Fibroblast of lung (primary cell): Measurements from ENCODE around the gene RHEBL1. TPM values are rescaled to one million over a fixed set of nuclear protein-coding genes. Genes with fewer than 3 reads are reported as not detected.

Experiments
- DNase-seq, 2 donors: peaks; one replicate each; pipeline versions ENCODE4 v3.0.0 to v3.0.0-alpha.2; 2010; ENCODE audit warnings: low read depth in 2 of 2
- H2AFZ ChIP-seq: 2 replicates; pipeline ENCODE4 v1.5.1; 2012; ENCODE audit warnings: low read length, control low read depth, inconsistent platforms
- H3K27ac ChIP-seq: 2 replicates; pipeline ENCODE4 v1.5.1; 2011; ENCODE audit warnings: low read length, control low read depth; ENCODE audit not compliant: insufficient read depth
- H3K27me3 ChIP-seq: 2 replicates; pipeline ENCODE4 v1.5.1; 2011; ENCODE audit warnings: mild to moderate bottlenecking, low read length; ENCODE audit not compliant: control insufficient read depth, insufficient read depth
- H3K36me3 ChIP-seq: 2 replicates; pipeline ENCODE4 v1.5.1; 2011; ENCODE audit warnings: low read length; ENCODE audit not compliant: control insufficient read depth, insufficient read depth
- H3K4me1 ChIP-seq: 2 replicates; pipeline ENCODE4 v1.5.1; 2011; ENCODE audit warnings: low read length; ENCODE audit not compliant: control insufficient read depth, insufficient read depth; ENCODE audit errors: extremely low read depth
- H3K4me2 ChIP-seq: 2 replicates; pipeline ENCODE4 v1.5.1; 2011; ENCODE audit warnings: low read length, control low read depth; ENCODE audit not compliant: insufficient read depth; ENCODE audit errors: extremely low read depth
- H3K4me3 ChIP-seq, 4 experiments: fragments of 200-600 bp in 1 of 4; sonication (generic) in 1 of 4; replicated peaks in 1 of 4; 2 replicates each; pipeline ENCODE4 v1.5.1; 2011 to 2016; ENCODE audit warnings: low read length in 4 of 4, low read depth in 3 of 4, mild to moderate bottlenecking in 3 of 4, control low read depth in 2 of 4, inconsistent platforms in 1 of 4, mixed read lengths in 1 of 4; ENCODE audit not compliant: insufficient read depth in 1 of 4; ENCODE audit errors: control extremely low read depth in 1 of 4
- H3K79me2 ChIP-seq: 2 replicates; pipeline ENCODE4 v1.5.1; 2012; ENCODE audit warnings: mild to moderate bottlenecking, low read length, inconsistent platforms; ENCODE audit not compliant: control insufficient read depth, insufficient read depth
- H3K9ac ChIP-seq: 2 replicates; pipeline ENCODE4 v1.5.1; 2011; ENCODE audit warnings: mild to moderate bottlenecking, low read length, control low read depth; ENCODE audit not compliant: insufficient read depth
- H3K9me3 ChIP-seq: 2 replicates; pipeline ENCODE4 v1.5.1; 2012; ENCODE audit warnings: low read depth, low read length; ENCODE audit not compliant: control insufficient read depth, insufficient read depth
- H4K20me1 ChIP-seq: 2 replicates; pipeline ENCODE4 v1.5.1; 2011; ENCODE audit warnings: low read length; ENCODE audit not compliant: control insufficient read depth, insufficient read depth; ENCODE audit errors: extremely low read depth
- CTCF ChIP-seq, 2 donors: IDR thresholded peaks in 1 of 2; conservative IDR thresholded peaks in 1 of 2; 1 replicate in 1 of 2; 2 replicates in 1 of 2; pipeline ENCODE4 v1.5.1; 2011 to 2012; ENCODE audit warnings: low read length in 2 of 2, control low read depth in 1 of 2, inconsistent platforms in 1 of 2, low read depth in 1 of 2, mild to moderate bottlenecking in 1 of 2
- EZH2 ChIP-seq: IDR thresholded peaks from 2 replicates; pipeline ENCODE4 v1.5.1; 2012; ENCODE audit warnings: low read length, control low read depth, mild to moderate bottlenecking; ENCODE audit errors: missing control alignments
- polyA plus RNA-seq, 2 donors: library from polyadenylated mRNA; depleted of rRNA in 1 of 2; stranded (reverse) in 1 of 2; unstranded in 1 of 2; fragments of >200 nt; gene quantifications; 2 replicates each; pipeline ENCODE4 v1.2.1, GENCODE V29; 2011 to 2012; ENCODE audit warnings: missing spikeins in 1 of 2
- total RNA-seq: library from RNA; depleted of rRNA; stranded (reverse); fragments of >200 nt; gene quantifications from 2 replicates; pipeline ENCODE4 v1.2.1, GENCODE V29; 2014

RHEBL1 gene
- total and polyA plus RNA-seq, 2 donors (not counting 1 experiment from before 2014, with no cell fraction given) = 0.33 to 0.41 TPM

GRCh38 chr12:49032276-49032675 is 37.5 kb downstream of the RHEBL1 start:
- H4K20me1 ChIP-seq = no peaks in the 10 kb centered on the region
- no peaks in the 10 kb centered on the region for H3K4me1 ChIP-seq
- TF ChIP-seq EZH2 (no peak), CTCF (conservative IDR thresholded peaks at IDR 0.05 in 1 of 2, IDR thresholded peaks at IDR 0.05 in 1 of 2; ENCODE audit: low read depth in 1 of 2, low read length in 2 of 2) (no peak)
- no peak overlapping the region for H3K27ac ChIP-seq
- H3K9ac ChIP-seq = no peak overlapping the region
- H2AFZ ChIP-seq = no peak overlapping the region
- H3K9me3 ChIP-seq = no peaks in the 10 kb centered on the region
- no peak overlapping the region for H3K4me2 ChIP-seq
- peaks cover 35% of the 10 kb centered on the region for H3K36me3 ChIP-seq
- no peaks in the 10 kb centered on the region for H3K79me2 ChIP-seq
- no peak for DNase-seq
- H3K27me3 ChIP-seq = no peaks in the 10 kb centered on the region
- no peak overlapping the region for H3K4me3 ChIP-seq

DNA sequence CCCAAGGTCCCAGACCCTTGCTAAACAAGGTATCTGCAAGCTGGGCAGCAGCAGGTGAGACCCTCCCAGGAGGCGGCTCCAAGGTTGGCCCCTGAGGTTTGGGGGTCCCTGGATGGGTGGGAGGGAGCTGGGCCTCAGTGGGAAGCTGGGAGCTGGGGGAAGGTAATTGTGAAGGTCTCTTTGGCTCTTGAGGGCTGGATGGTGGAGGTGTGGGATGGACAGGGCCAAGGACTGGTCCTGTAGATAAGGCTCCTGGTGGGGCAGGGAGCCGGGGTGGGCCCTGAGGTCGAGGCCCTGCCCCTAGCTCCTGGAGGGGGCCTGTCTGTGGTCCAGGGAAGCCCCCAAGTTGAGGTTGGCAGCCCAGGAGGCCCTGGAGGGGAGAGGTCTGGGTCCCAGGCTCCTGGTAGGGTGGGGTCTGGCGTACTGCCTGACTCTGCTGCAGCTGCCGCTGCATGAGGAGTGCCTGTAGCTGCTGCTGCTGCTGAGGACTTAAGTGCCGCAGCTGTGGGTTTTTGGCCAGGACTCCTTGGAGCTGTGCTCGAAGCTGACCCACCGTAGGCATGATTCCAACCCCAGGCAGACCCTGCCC is 38.1 kb downstream of the RHEBL1 start:
- Histone ChIP-seq H3K4me2 (no peak overlapping the region), H3K9ac (no peak overlapping the region), H3K4me1 (no peaks in the 10 kb centered on the region), H2AFZ (no peak overlapping the region), H3K27me3 (no peaks in the 10 kb centered on the region), H4K20me1 (no peaks in the 10 kb centered on the region), H3K79me2 (no peaks in the 10 kb centered on the region), H3K4me3 (no peak overlapping the region), H3K9me3 (no peaks in the 10 kb centered on the region), H3K36me3 (peaks cover 36% of the 10 kb centered on the region), H3K27ac (no peak overlapping the region)
- no peak for DNase-seq
- TF ChIP-seq CTCF (conservative IDR thresholded peaks at IDR 0.05 in 1 of 2, IDR thresholded peaks at IDR 0.05 in 1 of 2; ENCODE audit: low read depth in 1 of 2, low read length in 2 of 2) (no peak), EZH2 (no peak)

DNA sequence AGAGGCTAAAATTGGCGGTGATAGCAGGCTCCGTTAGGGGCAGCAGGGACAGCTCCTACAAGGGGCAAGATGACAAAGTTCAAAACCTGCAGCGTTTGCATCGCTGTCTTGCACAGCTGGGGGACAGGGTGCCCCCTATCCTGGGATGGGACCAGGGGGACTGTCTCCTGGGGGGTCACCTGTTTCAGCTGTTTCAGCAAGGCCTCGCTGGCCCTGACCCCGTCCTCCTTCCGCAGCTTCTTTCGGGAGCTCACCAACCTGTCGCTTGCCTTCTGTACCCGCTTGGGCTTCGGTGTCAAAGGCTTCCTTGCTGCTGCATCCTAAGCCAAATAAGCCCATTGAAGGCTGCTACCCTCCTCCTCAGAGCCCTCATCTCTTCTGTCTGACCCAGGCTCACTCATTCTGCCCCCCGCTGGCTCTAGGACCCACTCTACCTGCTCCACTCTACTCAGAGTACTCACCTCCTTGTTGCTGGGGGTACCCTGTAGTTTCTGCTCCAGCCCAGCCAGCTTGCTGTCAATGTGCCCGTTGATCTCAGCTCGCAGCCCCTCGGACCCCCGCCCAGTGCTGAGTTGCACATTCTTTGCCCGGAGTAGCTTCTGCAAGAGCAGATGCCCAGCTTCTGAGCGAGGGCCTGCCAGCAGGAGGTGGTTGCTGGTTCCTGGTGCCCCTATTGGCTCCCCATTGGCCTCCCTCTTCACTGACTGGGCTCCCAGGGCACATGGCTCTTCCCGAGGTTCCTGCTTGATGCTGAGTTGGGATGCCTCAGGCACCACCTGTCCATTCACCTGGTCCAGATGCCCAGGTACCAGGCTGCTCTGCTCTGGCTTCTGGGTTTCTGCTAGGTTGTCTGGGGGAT is 38.8 kb downstream of the RHEBL1 start:
- no peak overlapping the region for H3K27ac ChIP-seq
- no peak overlapping the region for H3K9ac ChIP-seq
- no peaks in the 10 kb centered on the region for H4K20me1 ChIP-seq
- TF ChIP-seq EZH2 = no peak
- no peak for TF ChIP-seq CTCF (conservative IDR thresholded peaks at IDR 0.05 in 1 of 2, IDR thresholded peaks at IDR 0.05 in 1 of 2; ENCODE audit: low read depth in 1 of 2, low read length in 2 of 2)
- H3K36me3 ChIP-seq = peaks cover 42% of the 10 kb centered on the region
- no peaks in the 10 kb centered on the region for H3K9me3 ChIP-seq
- no peak overlapping the region for H3K4me2 ChIP-seq
- H3K27me3 ChIP-seq = no peaks in the 10 kb centered on the region
- H3K4me3 ChIP-seq = no peak overlapping the region
- H3K79me2 ChIP-seq = no peaks in the 10 kb centered on the region
- no peaks in the 10 kb centered on the region for H3K4me1 ChIP-seq
- H2AFZ ChIP-seq = no peak overlapping the region
- no peak for DNase-seq
